Stimulated activated CD4-positive, alpha-beta T cell treated with anti-CD3 and anti-CD28 coated beads, Interleukin-1b, Interleukin-23, amount 100 ng/mL, for 1 hour (primary cell): ENCODE results near the gene FARS2.
"Not testable (repeated sequence)": the region's sequence is repeated elsewhere in the genome, so short reads cannot be mapped to it uniquely, and the experiment has no call there.

Experiments used
- DNase-seq, 2 donors: peaks; one replicate each; pipeline ENCODE4 v3.0.0-alpha.2; 2020; ENCODE audit warnings: low read depth in 2 of 2

The FARS2 gene

DNA sequence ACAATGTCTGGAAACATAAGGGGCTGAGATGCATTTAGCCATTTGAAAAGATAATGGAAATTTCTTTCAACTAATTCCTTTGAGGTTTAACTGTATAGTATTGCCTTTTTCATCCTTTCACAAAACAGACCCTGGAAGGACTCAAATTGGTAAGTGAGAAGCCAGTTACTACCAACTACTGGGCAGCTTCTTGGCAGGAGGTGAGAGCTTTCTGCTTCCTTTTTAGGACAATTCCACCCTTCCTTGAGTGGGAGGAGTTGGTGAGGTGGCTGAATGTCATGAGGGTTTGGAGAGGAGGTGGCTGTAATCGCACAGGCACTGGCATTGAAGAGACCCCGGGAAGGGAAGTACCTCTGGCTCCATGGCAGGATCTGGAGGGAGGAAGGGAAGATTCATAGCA is 404.4 kb downstream of the FARS2 start:
- no peak for DNase-seq

DNA sequence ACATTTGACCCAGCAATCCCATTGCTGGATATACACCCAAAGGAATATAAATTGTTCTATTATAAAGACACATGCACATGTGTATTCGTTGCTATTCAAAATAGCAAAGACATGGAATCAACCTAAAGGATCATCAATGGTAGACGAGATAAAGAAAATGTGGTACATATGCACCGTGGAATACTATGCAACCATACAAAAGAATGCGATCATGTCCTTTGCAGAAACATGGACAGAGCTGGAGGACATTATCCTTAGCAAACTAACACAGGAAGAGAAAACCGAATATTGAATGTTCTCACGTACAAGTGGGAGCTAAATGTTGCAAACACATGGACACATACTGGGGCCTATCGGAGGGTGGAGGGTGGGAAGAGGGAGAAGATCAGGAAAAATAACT is 405.4 kb downstream of the FARS2 start:
- DNase-seq, result no peak

DNA sequence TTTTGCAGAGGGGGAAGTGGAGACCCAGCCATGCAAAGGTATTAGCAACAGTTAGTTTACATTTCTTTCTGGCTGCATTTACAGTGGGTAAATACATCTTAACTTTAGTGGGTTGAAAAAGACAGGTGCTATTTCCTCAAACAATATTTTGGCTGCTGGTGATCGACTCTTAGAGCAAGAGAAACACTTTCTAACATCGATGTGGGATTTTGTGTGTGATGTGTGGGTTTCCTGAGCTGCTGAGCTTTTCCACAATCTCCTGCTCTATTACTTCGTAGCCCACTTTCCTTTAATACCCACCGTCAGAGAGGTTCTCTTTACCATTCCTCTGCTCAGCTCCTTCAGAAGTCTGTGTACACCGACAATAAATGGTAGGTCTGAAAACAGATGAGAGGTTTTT is 406.4 kb downstream of the FARS2 start:
- DNase-seq, result no peak

DNA sequence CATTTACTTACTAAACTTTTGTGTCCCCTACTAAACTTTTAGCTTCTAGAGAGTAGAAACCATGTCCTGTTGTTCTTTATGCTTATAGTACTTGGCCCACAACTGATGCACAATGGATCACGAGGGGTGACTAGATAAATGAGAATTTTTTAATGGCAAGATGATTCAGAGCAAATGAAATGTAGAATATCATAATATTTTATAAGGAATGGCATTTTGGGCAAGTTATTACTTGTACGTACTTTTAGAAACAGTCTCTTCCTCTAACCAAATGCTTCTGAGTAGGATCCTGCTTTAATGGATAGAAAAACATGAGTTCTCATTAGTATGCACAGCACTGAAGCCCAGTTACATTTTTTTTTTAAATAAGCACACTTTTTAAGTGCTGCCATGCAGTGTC is 409.1 kb downstream of the FARS2 start:
- no peak for DNase-seq

DNA sequence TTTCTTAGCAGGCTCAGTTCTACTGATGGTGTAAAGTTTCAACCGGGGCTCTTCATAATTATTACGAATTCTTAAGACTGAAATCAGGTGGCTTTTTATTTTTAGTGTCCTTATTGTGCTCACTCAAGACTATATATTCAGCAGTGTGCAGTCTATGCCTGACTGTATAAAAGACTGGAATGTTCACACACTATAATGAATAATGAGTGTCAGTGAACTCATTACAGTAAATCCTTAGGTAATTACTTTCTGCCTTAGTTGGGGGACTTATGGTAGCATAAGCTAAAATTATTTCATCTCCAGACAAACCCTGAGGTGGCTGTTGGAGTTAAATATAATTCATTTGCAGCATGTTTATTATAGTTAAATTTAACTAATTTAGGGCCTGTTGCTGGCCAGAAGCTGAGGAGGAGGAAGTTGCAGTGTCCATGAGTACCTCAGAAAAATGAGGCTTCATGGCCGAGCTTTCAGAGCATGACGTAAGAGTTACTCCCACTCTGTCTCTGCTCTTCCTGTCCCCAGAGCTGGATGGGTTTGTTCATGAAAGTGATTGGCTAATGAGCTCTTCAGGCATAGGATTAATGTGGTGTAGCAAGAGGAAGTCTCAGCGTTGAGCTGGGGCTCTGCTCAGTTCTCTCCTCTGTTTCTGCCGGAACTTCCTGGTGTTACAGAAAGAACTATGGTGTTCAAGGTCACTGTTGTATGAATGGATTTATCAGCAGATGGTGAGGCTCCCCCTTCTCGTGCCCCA is 409.7 kb downstream of the FARS2 start:
- DNase-seq, result no peak

DNA sequence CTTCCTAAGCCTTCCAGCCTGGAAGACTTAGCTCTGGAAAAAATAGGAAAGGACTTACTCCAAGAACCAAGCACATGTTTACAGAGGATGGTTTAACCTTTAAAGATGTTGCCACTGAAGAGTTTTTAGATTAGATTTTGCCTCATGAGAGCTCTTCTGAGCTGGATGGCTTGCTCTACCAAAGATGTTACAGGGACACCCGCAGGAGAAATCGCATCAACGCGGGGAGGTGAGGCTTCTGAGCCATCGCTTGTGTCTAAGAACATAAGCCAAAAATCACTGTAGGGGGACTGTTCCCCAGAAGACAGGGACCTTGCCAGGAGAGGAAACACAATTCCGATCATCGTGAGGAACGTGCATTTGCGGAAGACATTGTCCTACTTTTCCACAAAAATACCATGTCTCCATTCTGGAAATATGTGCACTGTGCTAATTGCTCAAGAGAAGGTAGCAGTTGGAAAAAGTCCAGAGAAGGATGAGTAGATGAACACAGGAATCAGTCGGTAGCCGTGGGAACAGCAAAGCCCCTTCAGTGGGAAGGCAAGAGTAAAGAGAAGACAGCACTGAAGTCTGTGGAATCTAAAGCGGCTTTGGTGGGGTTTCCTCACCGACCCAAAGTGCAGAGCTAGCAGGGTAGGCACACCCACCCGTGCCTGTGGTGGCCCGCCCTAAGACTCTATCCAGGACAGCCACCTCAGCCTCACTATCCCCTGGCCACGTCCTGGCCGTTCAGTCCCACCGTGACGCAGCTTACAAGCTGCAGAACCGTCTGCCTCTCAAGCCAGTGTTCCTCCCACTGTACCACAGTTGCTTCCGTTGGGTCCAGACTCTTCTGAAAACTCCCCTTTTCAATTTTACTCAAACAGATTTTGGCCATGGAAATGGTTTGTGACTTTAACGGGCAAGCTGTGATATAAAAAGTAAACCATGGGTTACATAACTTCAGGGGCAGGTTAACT is 410.6 kb downstream of the FARS2 start:
- no peak for DNase-seq

DNA sequence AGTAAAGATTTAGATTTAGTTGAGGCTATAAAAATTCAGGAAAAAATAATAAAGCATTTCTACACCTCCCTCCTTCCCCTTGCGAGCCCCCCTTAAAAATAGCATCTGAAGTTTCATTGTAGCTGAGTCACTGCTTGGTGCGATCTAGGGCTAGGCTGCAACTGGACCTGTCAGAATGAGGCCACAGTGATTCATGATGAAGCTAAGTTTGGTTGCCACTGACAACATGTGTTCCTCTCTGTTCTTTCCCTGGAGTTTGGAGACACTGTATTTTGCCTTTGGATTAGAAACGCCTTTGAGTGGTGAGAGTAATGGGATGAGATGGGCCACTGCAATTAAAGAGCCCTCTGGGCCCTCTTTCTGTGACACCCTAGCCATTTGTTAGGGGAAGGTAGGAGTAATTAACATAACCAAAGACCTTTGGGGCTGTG is 411.3 kb downstream of the FARS2 start:
- no peak for DNase-seq

DNA sequence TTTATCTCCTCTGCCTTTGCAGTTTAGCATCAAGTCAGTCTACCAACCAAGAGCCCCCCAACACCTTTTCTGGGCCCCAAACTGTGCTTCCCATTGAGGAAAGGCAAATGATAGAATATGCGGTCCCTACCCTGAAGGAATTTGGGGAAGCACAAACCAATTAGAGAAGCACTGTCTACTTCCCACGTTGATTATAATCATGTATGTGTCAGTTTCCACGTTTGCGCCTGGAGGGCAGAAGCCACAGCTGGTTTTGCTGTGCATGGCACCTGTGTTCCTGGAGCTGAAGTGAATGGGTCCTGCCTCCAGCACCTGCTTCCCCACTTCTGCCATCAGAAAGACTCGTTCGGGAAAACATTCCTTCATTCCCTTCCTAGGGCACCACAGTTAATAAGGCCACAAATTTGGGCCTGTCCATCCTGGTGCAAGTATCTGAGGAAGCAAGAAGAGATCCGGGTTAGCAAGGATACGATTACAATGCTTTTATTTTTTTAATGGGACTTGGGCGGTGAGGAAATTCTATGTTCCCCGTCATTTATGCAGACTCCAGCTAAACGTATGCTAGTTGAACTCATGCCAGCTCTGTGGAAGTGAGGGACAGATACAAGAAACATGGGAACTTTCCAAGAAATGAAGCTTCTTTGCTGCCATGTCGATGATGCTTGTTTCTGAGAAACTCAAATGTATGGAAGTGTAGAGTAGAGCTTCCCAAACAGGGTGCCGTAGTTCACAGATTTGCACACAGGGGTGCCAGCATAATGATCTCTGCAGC is 411.9 kb downstream of the FARS2 start:
- DNase-seq, result no peak

DNA sequence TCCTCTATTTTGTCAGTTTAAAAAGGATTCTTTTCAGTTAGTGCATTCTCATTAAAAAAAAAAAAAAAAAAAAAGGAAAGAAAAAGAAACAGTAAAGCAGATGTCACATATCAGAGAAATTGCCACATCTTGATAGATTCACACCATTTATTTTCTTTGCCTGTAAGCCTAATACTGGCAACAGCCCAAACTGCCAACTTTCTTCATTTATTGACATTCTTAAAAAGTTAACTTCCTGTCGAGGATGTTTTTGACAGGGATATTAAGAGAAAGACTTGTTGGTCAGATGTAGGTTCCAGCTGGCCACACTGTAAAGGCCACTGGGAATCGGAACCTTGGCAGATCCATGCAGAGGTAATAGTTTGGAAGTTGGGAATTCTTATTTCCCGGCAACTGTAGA is 412.8 kb downstream of the FARS2 start:
- no peak for DNase-seq

DNA sequence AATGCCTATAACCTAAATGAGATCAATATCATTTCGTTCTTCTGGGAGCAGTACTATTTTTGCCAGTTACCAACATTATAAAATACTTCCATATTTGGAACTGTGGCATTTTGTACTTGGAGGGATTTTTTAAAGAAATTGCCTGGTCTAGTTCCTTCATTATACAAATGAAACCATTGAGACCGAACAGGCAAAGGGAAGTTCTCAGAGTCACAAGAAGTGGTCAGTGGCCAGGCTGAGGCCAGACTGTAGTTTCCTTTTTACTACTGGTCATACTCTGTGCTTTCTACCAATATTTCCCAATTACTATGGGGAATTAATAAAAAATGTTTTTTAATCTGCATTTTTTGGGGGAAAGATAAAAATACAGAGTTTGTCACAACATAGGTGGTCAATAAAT is 413.4 kb downstream of the FARS2 start:
- DNase-seq, result no peak

DNA sequence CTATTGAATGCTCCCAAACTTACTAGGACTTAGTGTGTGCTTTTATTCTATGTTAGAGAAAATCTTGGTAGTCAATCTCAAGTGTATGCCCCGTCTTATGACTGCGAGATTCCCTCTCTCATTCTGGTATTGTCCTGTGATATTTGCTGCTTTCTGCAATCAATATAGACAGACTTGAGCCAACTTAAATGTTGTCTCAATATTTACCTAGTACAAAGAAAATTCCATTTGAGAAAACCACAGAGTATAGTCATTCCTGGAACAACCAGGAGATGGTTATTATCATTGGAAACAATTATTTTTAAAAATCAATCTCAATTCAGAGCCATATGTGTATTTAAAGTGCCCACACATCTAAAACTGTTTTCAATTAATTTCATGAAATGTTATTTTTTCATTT is 415.4 kb downstream of the FARS2 start:
- DNase-seq, result no peak

DNA sequence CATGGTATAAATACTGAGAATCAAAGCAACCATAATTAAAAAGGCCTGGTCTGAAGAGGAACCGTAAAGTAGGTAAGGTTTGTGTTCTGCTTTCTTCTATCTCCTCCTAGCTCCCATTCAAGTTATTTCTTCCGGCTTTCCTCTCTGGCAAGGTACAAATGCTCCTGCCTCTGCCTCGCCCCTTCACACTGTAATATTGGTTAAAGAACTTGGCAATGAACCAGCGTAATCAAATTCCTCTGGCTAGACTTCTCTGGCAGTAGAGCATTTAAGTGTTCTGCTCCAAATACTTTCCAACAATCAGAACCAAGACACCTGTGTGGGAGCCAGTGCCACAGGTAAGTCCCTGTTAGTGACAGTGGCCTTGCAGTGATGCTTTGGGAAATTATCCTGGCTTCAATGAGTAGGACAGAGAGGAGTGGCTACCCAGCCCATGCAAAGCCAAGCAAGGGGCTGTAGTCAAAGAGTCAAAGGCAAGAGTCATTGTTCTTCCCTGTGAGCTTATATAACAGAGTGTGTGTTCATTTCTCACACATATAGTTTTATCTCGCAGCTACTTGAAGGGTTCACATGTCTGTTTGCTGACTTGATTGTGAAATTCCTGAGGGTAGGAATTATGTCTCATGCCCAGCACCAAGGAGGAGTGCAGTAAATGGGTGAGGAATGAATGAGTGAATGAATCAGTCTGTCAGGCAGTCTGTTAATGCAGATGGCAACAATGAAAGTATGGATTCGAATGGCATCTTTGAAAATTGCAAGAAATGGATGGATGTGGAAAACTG is 416.1 kb downstream of the FARS2 start:
- no peak for DNase-seq

DNA sequence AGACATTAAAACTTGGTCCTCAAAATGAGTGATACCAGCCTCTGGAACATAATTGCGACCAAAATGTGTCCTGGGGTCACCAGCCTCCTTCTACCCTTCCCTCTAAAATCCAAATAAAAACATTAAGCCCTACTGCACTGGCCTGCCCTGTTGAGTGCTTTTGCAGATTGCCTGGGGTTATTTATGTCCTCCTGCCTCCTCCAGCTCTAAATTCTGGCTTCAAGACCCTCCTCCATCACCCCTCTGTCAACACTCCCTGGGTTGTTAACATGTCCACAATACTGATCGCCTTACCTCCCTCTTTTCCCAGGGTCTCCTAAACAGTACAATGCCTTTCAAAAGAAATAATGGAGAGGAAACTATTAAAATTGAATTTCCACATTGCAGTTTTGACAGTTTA is 418.0 kb downstream of the FARS2 start:
- no peak for DNase-seq

DNA sequence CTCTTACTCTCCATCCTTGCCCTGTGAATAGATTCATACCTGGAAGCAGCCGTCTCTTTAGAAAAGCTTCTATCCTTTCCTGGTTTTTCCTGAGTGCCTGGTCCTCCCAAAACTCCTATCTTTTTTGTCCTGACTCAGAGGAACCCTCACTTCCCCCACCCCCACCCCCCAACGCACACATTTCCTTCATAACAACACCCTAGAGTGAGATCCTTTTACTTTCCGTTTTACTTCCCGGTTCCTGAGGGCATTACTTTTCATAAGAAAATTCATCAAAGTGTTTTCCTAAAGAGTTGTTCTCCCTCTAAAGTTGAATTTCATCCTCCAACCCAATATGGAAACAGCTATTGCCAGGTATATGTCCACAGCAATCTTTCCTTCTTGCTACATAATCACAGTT is 418.4 kb downstream of the FARS2 start:
- DNase-seq, result no peak

DNA sequence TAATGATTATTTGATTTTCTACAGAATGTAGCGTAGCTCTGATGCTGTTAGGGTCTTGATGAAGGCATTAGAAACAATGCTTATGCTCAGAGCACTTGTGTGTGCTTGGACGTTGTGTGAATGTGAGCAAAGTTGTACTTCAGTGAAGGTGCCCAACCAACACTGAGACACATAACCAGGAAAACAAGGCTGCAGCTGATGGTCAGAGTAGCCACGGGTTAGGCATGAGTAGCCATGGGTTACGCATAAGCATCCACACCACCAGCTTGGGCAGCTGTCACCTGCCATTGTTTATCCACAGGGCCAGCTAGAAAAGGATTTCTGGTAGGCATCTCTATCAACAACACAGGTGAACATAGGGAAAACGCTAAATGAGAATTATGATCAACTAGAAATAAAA is 418.8 kb downstream of the FARS2 start:
- DNase-seq, result no peak

DNA sequence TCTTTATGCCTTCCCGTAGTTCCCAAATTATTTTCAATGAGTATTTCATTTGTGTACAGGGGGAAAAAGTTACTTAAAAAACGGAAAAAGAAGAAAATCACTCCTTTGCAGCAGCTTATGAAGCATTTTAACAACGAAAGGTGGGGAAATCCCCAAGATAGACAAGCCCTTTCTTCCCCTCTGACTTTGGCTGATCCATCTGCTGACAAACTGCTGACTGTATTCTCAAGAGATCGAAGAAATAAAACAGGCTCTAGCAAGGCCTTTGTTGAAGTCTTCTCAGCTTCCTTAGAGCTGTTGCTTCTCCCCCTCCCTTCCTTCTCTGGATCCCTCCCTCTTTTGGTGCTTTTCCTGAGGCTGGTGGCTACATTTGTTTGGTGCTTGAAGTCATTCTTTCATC is 420.2 kb downstream of the FARS2 start:
- no peak for DNase-seq

DNA sequence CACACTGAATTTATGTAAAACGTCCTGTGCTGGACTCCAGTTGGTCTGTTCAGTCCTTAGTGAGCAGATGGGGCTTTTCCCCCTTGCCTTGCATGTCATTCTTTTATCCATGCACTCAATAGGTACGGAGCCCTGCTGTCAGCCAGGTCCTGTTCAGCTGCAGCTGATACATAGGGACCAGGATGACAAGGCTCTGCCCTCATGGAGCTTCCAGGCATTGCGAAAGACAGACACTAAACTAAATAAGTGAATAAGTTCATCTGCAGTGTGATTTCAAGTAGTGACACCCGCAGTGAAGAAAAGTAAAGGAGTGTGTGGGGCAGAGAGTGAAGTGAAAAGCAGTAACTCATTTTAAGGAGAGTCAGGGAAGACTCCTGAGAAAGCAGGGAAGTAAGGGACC is 421.2 kb downstream of the FARS2 start:
- DNase-seq, result no peak

DNA sequence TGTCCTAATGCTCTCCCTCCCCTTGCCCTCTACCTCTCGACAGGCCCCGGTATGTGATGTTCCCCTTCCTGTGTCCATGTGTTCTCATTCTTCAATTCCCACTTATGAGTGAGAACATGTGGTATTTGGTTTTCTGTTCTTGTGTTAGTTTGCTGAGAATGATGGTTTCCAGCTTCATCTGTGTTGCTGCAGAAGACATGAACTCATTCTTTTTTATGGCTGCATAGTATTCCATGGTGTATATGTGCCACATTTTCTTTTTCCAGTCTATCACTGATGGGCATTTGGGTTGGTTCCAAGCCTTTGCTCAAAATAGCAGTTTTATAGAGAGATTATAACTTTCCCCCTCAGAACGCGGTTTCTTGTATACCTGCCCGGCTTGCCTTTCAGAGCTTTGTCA is 422.4 kb downstream of the FARS2 start:
- not testable (repeated sequence) for DNase-seq

DNA sequence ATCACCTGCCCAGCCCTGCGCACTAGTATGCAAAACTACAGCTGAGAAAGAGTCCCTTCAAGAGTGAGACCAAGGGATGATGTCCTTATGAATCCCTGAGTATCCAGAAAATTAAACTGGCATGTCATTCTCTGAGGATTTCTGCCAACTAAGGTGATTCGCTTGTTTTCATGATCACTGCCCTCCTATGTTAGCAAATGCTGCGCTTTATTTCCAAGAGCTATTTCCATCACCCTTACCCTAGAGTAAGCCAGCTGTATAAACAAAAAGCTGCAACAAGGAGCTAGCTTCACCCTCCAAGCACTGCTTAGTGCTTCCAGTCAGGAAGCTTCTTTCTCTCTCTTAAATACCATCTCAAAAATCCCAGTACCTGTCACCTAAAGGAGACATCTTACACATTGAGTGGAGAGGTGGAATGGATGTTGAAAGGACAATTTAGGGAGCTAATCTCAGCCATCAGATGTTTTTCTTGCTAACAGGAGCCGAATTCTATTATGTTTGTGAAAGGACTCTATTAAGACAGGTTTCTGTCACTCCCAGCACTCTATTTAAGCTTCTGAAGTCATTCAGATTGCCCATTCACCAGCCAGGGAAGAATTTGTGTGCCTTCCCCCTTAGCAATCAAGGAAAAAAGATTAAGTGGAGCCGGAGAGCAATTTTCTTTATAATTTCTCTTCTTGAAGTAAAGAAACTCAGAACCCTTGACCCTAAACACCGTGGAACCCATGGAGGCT is 423.2 kb downstream of the FARS2 start:
- DNase-seq, result no peak

DNA sequence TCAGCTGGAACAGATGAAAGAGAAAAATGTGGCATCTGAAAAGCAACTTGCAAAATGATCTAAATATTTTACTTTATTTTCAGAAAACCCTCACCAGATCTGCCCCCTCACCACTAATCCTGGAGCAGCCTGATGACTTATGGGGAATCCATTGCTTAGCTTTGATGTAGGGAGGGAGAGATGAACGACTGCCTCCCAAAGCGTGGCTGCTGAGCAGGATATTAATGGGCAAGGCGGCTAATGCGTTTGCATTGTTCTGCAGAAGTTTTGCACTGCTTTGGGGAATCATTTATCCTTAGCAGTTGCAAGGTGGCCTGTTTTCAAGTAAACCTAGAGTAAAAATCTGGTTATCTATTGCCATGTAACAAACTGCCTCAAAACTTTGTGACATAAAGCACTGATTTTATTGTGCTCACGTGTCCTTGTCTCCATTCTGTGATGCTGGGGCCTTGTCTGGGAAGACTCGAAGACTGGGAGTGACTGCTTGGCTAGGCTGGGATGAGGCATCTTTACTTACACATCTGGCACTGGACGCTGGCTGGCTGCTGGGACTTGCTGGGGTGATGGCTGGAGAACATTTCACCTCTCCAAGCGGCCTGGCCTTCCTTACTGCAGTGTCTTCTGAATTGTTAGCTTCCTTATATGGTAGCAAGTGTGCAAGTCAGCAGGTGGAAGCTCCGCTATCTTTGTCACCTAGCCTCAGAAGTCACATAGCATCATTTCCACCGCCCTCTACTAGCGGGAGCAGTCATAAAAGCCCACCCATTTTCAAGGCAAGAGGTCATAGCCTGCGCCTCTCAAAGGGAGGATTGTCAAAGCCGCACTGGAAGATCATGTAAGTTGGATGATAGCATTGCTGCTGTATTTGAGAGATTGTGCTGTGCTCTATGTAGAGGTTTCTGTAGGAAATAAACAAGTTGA is 432.2 kb downstream of the FARS2 start:
- DNase-seq, result no peak
